ENCODE data around the gene KCNQ2.

DNA sequence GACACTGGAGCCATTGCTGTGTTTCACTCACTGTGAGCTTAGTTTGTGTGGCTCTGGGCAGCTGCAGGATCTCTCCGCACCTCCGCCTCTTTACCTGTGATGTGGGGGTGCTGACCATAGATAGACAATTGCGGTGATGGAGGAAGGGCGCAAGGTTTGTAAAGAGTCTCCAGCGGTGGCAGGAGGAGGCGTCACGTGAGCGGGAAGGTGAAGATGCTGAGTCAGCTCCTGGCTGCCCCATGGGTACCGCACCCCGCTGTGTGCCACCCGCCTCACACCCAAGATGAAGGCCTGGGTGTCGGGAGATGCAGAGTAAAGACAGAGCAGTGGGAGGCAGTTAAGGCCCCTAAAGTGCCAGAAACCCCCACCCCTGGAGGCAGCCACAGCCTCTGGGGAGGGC is 9.0 kb upstream of the KCNQ2 start:
- TF ChIP-seq GATA3 (IDR thresholded peaks at IDR 0.05; ENCODE audit: low read depth, low read length) (no peak), GATA2 (IDR thresholded peaks at IDR 0.05; ENCODE audit: low read depth, low read length) (no peak)
